ENCODE measurements around the gene RAD9A. TPM values are rescaled to one million over a fixed set of nuclear protein-coding genes. Genes with fewer than 3 reads are reported as not detected.

RAD9A gene
- total and polyA plus RNA-seq, 2 experiments from 2014 or later: 3.9 to 4.6 TPM

DNA sequence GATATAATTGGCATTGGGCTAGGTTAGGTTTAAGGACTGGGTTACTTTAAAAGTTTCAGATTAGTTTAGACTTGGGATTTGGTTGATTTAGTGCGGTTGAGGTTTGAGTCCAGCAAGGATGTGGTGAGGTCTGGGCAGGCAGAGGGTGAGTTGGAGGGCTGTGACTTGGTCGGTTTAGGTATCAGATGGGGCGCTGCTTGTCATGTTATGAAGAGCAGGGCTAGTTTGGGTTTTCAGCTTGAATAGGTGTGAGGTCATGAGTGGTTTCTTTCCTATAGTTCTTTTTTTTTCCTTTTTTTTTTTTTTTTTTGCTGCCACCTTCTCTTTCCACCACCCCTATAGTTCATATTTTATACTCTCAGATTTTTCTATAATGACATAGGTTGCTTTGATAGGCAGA is 23.2 kb upstream of the RAD9A start:
- Histone ChIP-seq H3K4me2 (ENCODE audit: unreplicated experiment) (no peak overlapping the region), H3K79me2 (ENCODE audit: insufficient read depth) (peaks cover 92% of the 10 kb centered on the region), H3K4me3 (no peak overlapping the region), H3K27ac (peak overlapping the region; percentile 98), H3K4me1 (ENCODE audit: insufficient read depth) (peaks cover 55% of the 10 kb centered on the region), H3K9me3 (ENCODE audit: low read depth) (no peaks in the 10 kb centered on the region), H3K9ac (0 out of 2 replicates have a peak overlapping the region, but pooled peaks have one; percentile 100), H3K27me3 (replicated peaks; ENCODE audit: insufficient read depth) (no peaks in the 10 kb centered on the region), H2AFZ (no peak overlapping the region), H3K9me2 (ENCODE audit: insufficient read depth) (no peaks in the 10 kb centered on the region), H4K20me1 (ENCODE audit: insufficient read depth) (peaks cover 23% of the 10 kb centered on the region), H3F3A (ENCODE audit: insufficient read depth) (peaks cover 36% of the 10 kb centered on the region), H3K36me3 (ENCODE audit: low read depth) (peaks cover 16% of the 10 kb centered on the region; the same call in 1 of the 2 replicates)
- in situ Hi-C loops (cut with MboI): no loop called here
- TF ChIP-seq EZH2 (IDR thresholded peaks at IDR 0.05; ENCODE audit: insufficient read depth, poor library complexity, severe bottlenecking): no peak
- no peak for TF ChIP-seq EZH2phosphoT487 (IDR thresholded peaks at IDR 0.05; ENCODE audit: insufficient read depth, low read depth)
- peak; percentile 27 for DNase-seq
- 83 to 86% methylated on average over 3 of the region's 3 CpGs for WGBS, 2 experiments (ENCODE audit: low coverage in 1 of 2, low lambda C conversion rate in 2 of 2, missing lambda C conversion rate in 2 of 2)

DNA sequence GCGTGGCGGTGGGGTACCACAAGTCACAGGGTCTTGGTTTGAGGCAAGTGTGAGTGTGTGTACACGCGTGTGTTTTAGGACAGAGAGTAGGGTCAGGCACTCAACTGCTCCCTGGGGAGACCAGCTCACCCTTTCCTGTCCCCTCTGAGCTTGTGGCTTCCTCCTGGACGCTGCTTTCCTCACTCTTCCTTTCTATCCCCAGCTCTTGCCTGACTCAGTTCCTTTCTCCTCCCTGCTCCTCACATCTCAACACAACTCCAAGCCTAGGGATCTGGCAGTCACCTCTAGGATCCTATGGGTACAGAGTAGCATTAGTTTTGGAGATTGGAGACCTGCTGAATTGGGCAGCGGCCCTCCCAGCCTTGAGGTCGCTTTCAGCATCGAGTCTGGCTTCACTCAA is 22.5 kb upstream of the RAD9A start:
- Histone ChIP-seq H3K79me2 (ENCODE audit: insufficient read depth) (peaks cover 86% of the 10 kb centered on the region), H3K27me3 (replicated peaks; ENCODE audit: insufficient read depth) (no peaks in the 10 kb centered on the region), H3K9me2 (ENCODE audit: insufficient read depth) (no peaks in the 10 kb centered on the region), H3K9me3 (ENCODE audit: low read depth) (no peaks in the 10 kb centered on the region), H3K4me3 (peak overlapping the region; percentile 81), H3K4me1 (ENCODE audit: insufficient read depth) (peaks cover 55% of the 10 kb centered on the region), H4K20me1 (ENCODE audit: insufficient read depth) (peaks cover 23% of the 10 kb centered on the region), H3F3A (ENCODE audit: insufficient read depth) (peaks cover 35% of the 10 kb centered on the region), H3K27ac (peak overlapping the region; percentile 98), H3K36me3 (ENCODE audit: low read depth) (peaks cover 14% of the 10 kb centered on the region; the same call in 1 of the 2 replicates), H3K4me2 (ENCODE audit: unreplicated experiment) (peak overlapping the region; percentile 32), H2AFZ (no peak overlapping the region), H3K9ac (peak overlapping the region; percentile 100)
- no peak for TF ChIP-seq EZH2 (IDR thresholded peaks at IDR 0.05; ENCODE audit: insufficient read depth, poor library complexity, severe bottlenecking)
- TF ChIP-seq EZH2phosphoT487 (IDR thresholded peaks at IDR 0.05; ENCODE audit: insufficient read depth, low read depth): no peak
- in situ Hi-C loops (cut with MboI): no loop called here
- 73 to 80% methylated on average over 8 of the region's 8 CpGs for WGBS, 2 experiments (ENCODE audit: low coverage in 1 of 2, low lambda C conversion rate in 2 of 2, missing lambda C conversion rate in 2 of 2)
- DNase-seq: peak; percentile 42

DNA sequence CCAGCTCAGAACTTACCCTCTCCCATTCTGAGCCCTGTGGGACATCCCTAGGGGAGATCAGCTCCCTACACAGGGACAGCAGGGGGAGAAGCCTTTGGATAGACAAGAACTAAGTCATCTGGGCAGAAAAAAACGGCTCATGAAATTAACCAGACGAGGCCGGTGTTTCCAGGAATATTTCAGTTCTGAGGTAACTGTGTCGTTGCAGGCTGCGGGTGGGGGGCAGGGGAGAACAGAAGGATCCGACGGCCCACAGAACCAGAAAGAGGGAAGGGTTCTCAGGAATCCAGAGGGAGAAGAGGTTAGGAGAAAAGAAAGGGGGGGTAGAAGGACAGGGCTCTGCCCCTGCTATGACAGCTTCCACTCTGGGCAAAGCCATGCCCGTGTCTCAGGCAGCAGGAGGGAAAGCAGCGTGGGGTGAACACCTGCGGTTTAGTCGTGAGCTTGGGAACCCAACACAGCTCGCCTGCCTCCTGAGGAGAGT is 21.9 kb upstream of the RAD9A start:
- in situ Hi-C loops (cut with MboI): no loop called here
- DNase-seq: peak; percentile 52
- TF ChIP-seq EZH2phosphoT487 (IDR thresholded peaks at IDR 0.05; ENCODE audit: insufficient read depth, low read depth): no peak
- TF ChIP-seq EZH2 (IDR thresholded peaks at IDR 0.05; ENCODE audit: insufficient read depth, poor library complexity, severe bottlenecking): no peak
- Histone ChIP-seq H3K9me2 (ENCODE audit: insufficient read depth) (no peaks in the 10 kb centered on the region), H3K4me2 (ENCODE audit: unreplicated experiment) (peak overlapping the region; percentile 32), H3K9ac (peak overlapping the region; percentile 100), H3K27me3 (replicated peaks; ENCODE audit: insufficient read depth) (no peaks in the 10 kb centered on the region), H3K36me3 (ENCODE audit: low read depth) (peaks cover 9% of the 10 kb centered on the region; the same call in 1 of the 2 replicates), H2AFZ (no peak overlapping the region), H3K4me3 (peak overlapping the region; percentile 81), H4K20me1 (ENCODE audit: insufficient read depth) (peaks cover 19% of the 10 kb centered on the region), H3K27ac (peak overlapping the region; percentile 98), H3F3A (ENCODE audit: insufficient read depth) (peaks cover 30% of the 10 kb centered on the region), H3K79me2 (ENCODE audit: insufficient read depth) (peaks cover 80% of the 10 kb centered on the region), H3K4me1 (ENCODE audit: insufficient read depth) (peaks cover 59% of the 10 kb centered on the region), H3K9me3 (ENCODE audit: low read depth) (no peaks in the 10 kb centered on the region)
- WGBS, 2 experiments (ENCODE audit: low coverage in 1 of 2, low lambda C conversion rate in 2 of 2, missing lambda C conversion rate in 2 of 2): 40 to 52% methylated on average over 10 to 12 of the region's 12 CpGs

DNA sequence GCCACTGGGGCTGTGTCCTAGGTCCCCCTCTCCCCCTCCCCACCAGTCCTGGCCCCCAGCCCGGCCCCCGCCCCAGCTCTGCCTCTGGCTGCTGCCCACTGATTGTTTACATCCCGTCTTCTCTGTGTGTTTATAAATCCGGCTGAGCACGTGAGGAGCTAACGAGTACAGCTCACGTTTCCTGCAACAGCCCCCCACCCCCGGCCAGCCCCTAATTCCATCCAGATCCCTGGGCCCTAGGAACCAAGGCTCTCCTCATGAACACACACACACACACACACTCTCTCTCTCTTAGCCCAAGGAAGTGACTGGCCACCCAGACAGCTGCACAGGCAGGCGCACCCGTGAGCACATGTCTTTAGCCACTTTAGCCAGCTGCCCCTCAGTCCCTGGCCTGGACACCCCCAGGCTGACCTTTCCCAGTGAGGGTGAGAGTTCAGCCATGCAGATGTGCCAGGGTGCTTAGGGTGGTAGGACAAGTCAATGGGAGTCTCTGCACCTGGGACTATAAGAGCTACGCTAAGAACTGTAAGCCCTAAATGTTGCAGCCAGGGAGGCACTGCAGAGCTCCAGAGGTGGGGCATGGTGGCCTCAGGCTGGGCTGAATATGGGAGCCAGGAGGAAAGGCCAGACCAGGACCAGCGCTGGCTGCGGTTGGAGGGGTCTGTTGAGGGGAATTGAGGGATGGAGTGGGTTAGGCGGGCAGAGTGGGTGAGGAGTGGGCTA is 21.3 kb upstream of the RAD9A start:
- peak overlapping the region; percentile 98 for H3K27ac ChIP-seq
- no peaks in the 10 kb centered on the region for H3K27me3 ChIP-seq (replicated peaks; ENCODE audit: insufficient read depth)
- no peaks in the 10 kb centered on the region for H3K9me3 ChIP-seq (ENCODE audit: low read depth)
- peak overlapping the region; percentile 100 for H3K9ac ChIP-seq
- H3K9me2 ChIP-seq (ENCODE audit: insufficient read depth): no peaks in the 10 kb centered on the region
- DNase-seq: peak; percentile 57
- peaks cover 29% of the 10 kb centered on the region for H3F3A ChIP-seq (ENCODE audit: insufficient read depth)
- TF ChIP-seq EZH2phosphoT487 (IDR thresholded peaks at IDR 0.05; ENCODE audit: insufficient read depth, low read depth) (no peak), EZH2 (IDR thresholded peaks at IDR 0.05; ENCODE audit: insufficient read depth, poor library complexity, severe bottlenecking) (no peak)
- no peak overlapping the region for H2AFZ ChIP-seq
- peaks cover 19% of the 10 kb centered on the region for H4K20me1 ChIP-seq (ENCODE audit: insufficient read depth)
- peak overlapping the region; percentile 81 for H3K4me3 ChIP-seq
- peaks cover 62% of the 10 kb centered on the region for H3K4me1 ChIP-seq (ENCODE audit: insufficient read depth)
- H3K79me2 ChIP-seq (ENCODE audit: insufficient read depth): peaks cover 73% of the 10 kb centered on the region
- 0 out of 2 replicates have a peak, but pooled peaks cover 5% of the 10 kb centered on the region for H3K36me3 ChIP-seq (ENCODE audit: low read depth)
- in situ Hi-C loops (cut with MboI): no loop called here
- H3K4me2 ChIP-seq (ENCODE audit: unreplicated experiment): peak overlapping the region; percentile 85
- 43 to 49% methylated on average over 13 to 14 of the region's 14 CpGs for WGBS, 2 experiments (ENCODE audit: low coverage in 1 of 2, low lambda C conversion rate in 2 of 2, missing lambda C conversion rate in 2 of 2)

Measured in GM23248 (cell line).